Common myeloid progenitor, CD34-positive (primary cell): ENCODE data around the gene CBX2.

Source experiments
- CTCF ChIA-PET: fragments of 350-600 bp; sonication (Branson Sonifier 250); formaldehyde crosslinking; loops from one replicate; lab custom pipeline; 2021; ENCODE audit warnings: antibody characterized with exemption; lab: Charles Lee
- POLR2A ChIA-PET: fragments of 350-600 bp; sonication (Branson Sonifier 250); formaldehyde crosslinking; loops from one replicate; lab custom pipeline; 2021; ENCODE audit warnings: antibody characterized with exemption; lab: Charles Lee
- DNase-seq, 3 donors: peaks; one replicate each; pipeline versions ENCODE4 v3.0.0 to v3.0.0-alpha.2; 2013
- H3K27ac ChIP-seq, 2 experiments: 1 replicate in 1 of 2; 2 replicates in 1 of 2; pipeline ENCODE4 v1.7.0; 2013; ENCODE audit warnings: inconsistent platforms in 2 of 2, low read length in 2 of 2, mild to moderate bottlenecking in 2 of 2, low read depth in 1 of 2, moderate library complexity in 1 of 2; ENCODE audit not compliant: severe bottlenecking in 2 of 2, insufficient read depth in 1 of 2, poor library complexity in 1 of 2
- H3K27me3 ChIP-seq, 5 experiments: replicated peaks in 2 of 5; 1 replicate in 3 of 5; 2 replicates in 2 of 5; pipeline versions ENCODE4 v1.6.1 to v1.7.0; 2013; ENCODE audit warnings: low read length in 4 of 5, mild to moderate bottlenecking in 2 of 5, moderate library complexity in 2 of 5, inconsistent platforms in 1 of 5; ENCODE audit not compliant: insufficient read depth in 5 of 5, control insufficient read depth in 4 of 5
- H3K36me3 ChIP-seq, 4 experiments: 1 replicate in 2 of 4; 2 replicates in 2 of 4; pipeline versions ENCODE4 v1.6.1 to v1.7.0; 2013; ENCODE audit warnings: low read length in 3 of 4, control low read depth in 1 of 4, mild to moderate bottlenecking in 1 of 4; ENCODE audit not compliant: control insufficient read depth in 4 of 4, insufficient read depth in 4 of 4
- H3K4me1 ChIP-seq, 4 experiments: 1 replicate in 3 of 4; 2 replicates in 1 of 4; pipeline versions ENCODE4 v1.6.1 to v1.7.1; 2013; ENCODE audit warnings: low read length in 3 of 4, mild to moderate bottlenecking in 3 of 4, control low read depth in 1 of 4, inconsistent platforms in 1 of 4, moderate library complexity in 1 of 4; ENCODE audit not compliant: control insufficient read depth in 4 of 4, insufficient read depth in 4 of 4; ENCODE audit errors: control extremely low read depth in 1 of 4
- H3K4me3 ChIP-seq, 7 experiments: 1 replicate in 4 of 7; 2 replicates in 3 of 7; pipeline versions ENCODE4 v1.5.1 to v1.7.0; 2013; ENCODE audit warnings: mild to moderate bottlenecking in 7 of 7, low read length in 6 of 7, moderate library complexity in 6 of 7, inconsistent platforms in 2 of 7, low read depth in 2 of 7, control low read depth in 1 of 7; ENCODE audit not compliant: insufficient read depth in 4 of 7, control insufficient read depth in 1 of 7; ENCODE audit errors: extremely low read depth in 1 of 7
- H3K9me3 ChIP-seq, 5 experiments: 1 replicate in 4 of 5; 2 replicates in 1 of 5; pipeline versions ENCODE4 v1.6.1 to v1.7.1; 2013; ENCODE audit warnings: low read length in 4 of 5, mild to moderate bottlenecking in 2 of 5, inconsistent platforms in 1 of 5, low read depth in 1 of 5, moderate library complexity in 1 of 5; ENCODE audit not compliant: control insufficient read depth in 4 of 5, insufficient read depth in 2 of 5; ENCODE audit errors: control extremely low read depth in 1 of 5
- WGBS: methylation state at CpG from one replicate; pipeline ENCODE4 v1.1.5; 2013; ENCODE audit not compliant: insufficient coverage; 5-methylcytosine and 5-hydroxymethylcytosine counted together

CBX2 gene

GRCh38 chr17:79833744-79834564, 56.0 kb downstream of the CBX2 start:
- ChIA-PET POLR2A (no interaction called here), CTCF (interaction anchor here (0.8 to 5.5 kb wide), 6 partner anchors 8 to 36 kb away, joined by 3 to 24 read pairs (median 8); no protein-coding TSS in a partner anchor)
- Histone ChIP-seq H3K27ac (peak overlapping the region in 1 of 2 experiments; percentile 43), H3K4me3 (no peak overlapping the region), H3K4me1 (peaks cover 0 to 74% (median 48%) of the 10 kb centered on the region in 4 experiments), H3K9me3 (no peaks in the 10 kb centered on the region), H3K36me3 (peaks cover 0 to 26% (median 13%) of the 10 kb centered on the region in 4 experiments), H3K27me3 (no peaks in the 10 kb centered on the region)
- WGBS, result 97% methylated on average over 71 of the region's 83 CpGs
- DNase-seq, result no peak

- Histone ChIP-seq H3K27ac (no peak overlapping the region), H3K9me3 (no peaks in the 10 kb centered on the region), H3K36me3 (peaks cover 0 to 26% (median 13%) of the 10 kb centered on the region in 4 experiments), H3K27me3 (peaks cover 0 to 2% (median 0%) of the 10 kb centered on the region in 5 experiments), H3K4me3 (no peak overlapping the region), H3K4me1 (peaks cover 0 to 68% (median 43%) of the 10 kb centered on the region in 4 experiments)
- ChIA-PET POLR2A (interaction anchor here (0.8 to 1.4 kb wide), 3 partner anchors 20 to 26 kb away, joined by 3 read pairs; no protein-coding TSS in a partner anchor), CTCF (interaction anchor here (0.6 to 5.5 kb wide), 14 partner anchors 9 to 93 kb away, joined by 3 to 24 read pairs (median 4); no protein-coding TSS in a partner anchor)
- WGBS, result 93% methylated on average over 50 of the region's 61 CpGs
- peak in 1 of 3 donors; percentile 56 for DNase-seq
Measured at GRCh38 chr17:79834565-79835469, 56.9 kb downstream of the CBX2 start.

GRCh38 chr17:79835470-79835899, 57.5 kb downstream of the CBX2 start:
- no peak for DNase-seq
- Histone ChIP-seq H3K4me3 (no peak overlapping the region), H3K27ac (no peak overlapping the region), H3K9me3 (peaks cover 0 to 4% (median 2%) of the 10 kb centered on the region in 5 experiments), H3K36me3 (peaks cover 0 to 26% (median 13%) of the 10 kb centered on the region in 4 experiments), H3K4me1 (peaks cover 0 to 71% (median 48%) of the 10 kb centered on the region in 4 experiments), H3K27me3 (peaks cover 0 to 9% (median 3%) of the 10 kb centered on the region in 5 experiments)
- POLR2A ChIA-PET, result interaction anchor here (0.8 to 1.4 kb wide), 3 partner anchors 20 to 27 kb away, joined by 3 read pairs; no protein-coding TSS in a partner anchor
- CTCF ChIA-PET, result interaction anchor here (0.7 to 5.5 kb wide), 13 partner anchors 10 to 56 kb away, joined by 3 to 24 read pairs (median 4); no protein-coding TSS in a partner anchor
- WGBS, result 96% methylated on average over 6 of the region's 13 CpGs

- ChIA-PET POLR2A (interaction anchor here (1.4 kb wide), 1 partner anchor 21 kb away, joined by 3 read pairs; no protein-coding TSS in a partner anchor), CTCF (interaction anchor here (0.5 to 5.5 kb wide), 14 partner anchors 10 to 158 kb away, joined by 3 to 24 read pairs (median 4); no protein-coding TSS in a partner anchor)
- Histone ChIP-seq H3K4me1 (peaks cover 0 to 71% (median 53%) of the 10 kb centered on the region in 4 experiments), H3K27me3 (peaks cover 0 to 14% (median 5%) of the 10 kb centered on the region in 5 experiments), H3K4me3 (peak overlapping the region in 4 of 7 experiments; percentile 58 to 88 (median 84)), H3K36me3 (peaks cover 0 to 26% (median 13%) of the 10 kb centered on the region in 4 experiments), H3K9me3 (peaks cover 0 to 4% (median 2%) of the 10 kb centered on the region in 5 experiments), H3K27ac (no peak overlapping the region)
- DNase-seq, result no peak
- 98% methylated on average over 24 of the region's 24 CpGs for WGBS
Measured at GRCh38 chr17:79835953-79836509, 58.1 kb downstream of the CBX2 start.

- H3K4me3 ChIP-seq, result peak overlapping the region in 6 of 7 experiments; percentile 19 to 88 (median 81)
- peak overlapping the region in 1 of 2 experiments; percentile 14 for H3K27ac ChIP-seq
- POLR2A ChIA-PET, result interaction anchor here (1.0 kb wide), 1 partner anchor 93 kb away, joined by 3 read pairs; no protein-coding TSS in a partner anchor
- WGBS, result 47% methylated on average over 15 of the region's 18 CpGs
- peaks cover 0 to 19% (median 8%) of the 10 kb centered on the region in 5 experiments for H3K27me3 ChIP-seq
- DNase-seq, result no peak
- CTCF ChIA-PET, result interaction anchor here (0.5 to 5.5 kb wide), 16 partner anchors 9 to 158 kb away, joined by 3 to 24 read pairs (median 5); no protein-coding TSS in a partner anchor
- peaks cover 0 to 66% (median 56%) of the 10 kb centered on the region in 4 experiments for H3K4me1 ChIP-seq
- peaks cover 0 to 4% (median 2%) of the 10 kb centered on the region in 5 experiments for H3K9me3 ChIP-seq
- peaks cover 0 to 26% (median 13%) of the 10 kb centered on the region in 4 experiments for H3K36me3 ChIP-seq
Measured at GRCh38 chr17:79836510-79836971, 58.6 kb downstream of the CBX2 start.
